Thyroid gland (tissue), 4 donors: ENCODE measurements around the gene MRPL30.

Experiments used
- CTCF ChIP-seq, 6 experiments: fragments of 200-600 bp in 3 of 6; fragments of 450-650 bp in 3 of 6; sonication (generic) in 3 of 6; IDR thresholded peaks; one replicate each; pipeline ENCODE4 v1.5.1; 2016 to 2019; ENCODE audit warnings: antibody characterized with exemption in 6 of 6, mild to moderate bottlenecking in 2 of 6, inconsistent platforms in 1 of 6, moderate library complexity in 1 of 6
- POLR2A ChIP-seq, 2 donors: fragments of 450-650 bp; IDR thresholded peaks; one replicate each; pipeline ENCODE4 v1.6.1; 2017; ENCODE audit warnings: antibody characterized with exemption in 2 of 2, mild to moderate bottlenecking in 2 of 2, moderate library complexity in 1 of 2

DNA sequence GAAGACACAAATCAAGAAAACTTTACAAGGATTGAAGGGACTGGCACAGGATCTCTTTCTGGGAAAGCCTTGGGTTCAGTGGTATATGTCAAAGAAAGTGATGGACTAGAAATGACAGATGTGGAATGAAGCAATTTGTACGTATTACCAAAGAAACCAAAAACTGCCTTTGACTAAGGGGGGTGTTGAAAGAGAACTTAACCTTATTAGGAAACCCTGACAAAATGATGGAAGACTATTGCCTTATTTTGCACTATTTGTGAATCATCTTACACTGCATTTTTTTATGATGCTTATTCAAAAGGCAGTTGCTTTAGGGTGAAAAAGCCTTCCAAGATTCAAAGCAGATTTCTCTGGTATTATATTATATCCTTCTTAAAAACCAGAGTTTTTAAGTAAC, 30.3 kb upstream of the MRPL30 start:
- TF ChIP-seq POLR2A (IDR thresholded peaks at IDR 0.05): no peak
- TF ChIP-seq CTCF (IDR thresholded peaks at IDR 0.05): no peak
